Testis (tissue), 2 donors: ENCODE data around the gene CDK11B.

Experiments used
- CTCF ChIP-seq, 3 experiments: fragments of 450-650 bp in 2 of 3; fragments of 200-600 bp in 1 of 3; sonication (generic) in 1 of 3; IDR thresholded peaks; one replicate each; pipeline ENCODE4 v1.5.1; 2016 to 2019; ENCODE audit warnings: antibody characterized with exemption in 3 of 3, mild to moderate bottlenecking in 2 of 3, moderate library complexity in 1 of 3
- POLR2A ChIP-seq: fragments of 450-650 bp; IDR thresholded peaks from one replicate; pipeline ENCODE4 v1.6.1; 2017; ENCODE audit warnings: antibody characterized with exemption, mild to moderate bottlenecking, moderate library complexity

GRCh38 chr1:1594602-1595260 is 64.1 kb downstream of the CDK11B start:
- no peak for TF ChIP-seq CTCF (IDR thresholded peaks at IDR 0.05)
- TF ChIP-seq POLR2A = no peak
